ENCODE measurements around the gene BTG1.

The BTG1 gene

GRCh38 chr12:92132288-92132687 is 13.4 kb downstream of the BTG1 start:
- DNase-seq, result no peak

- no peak for DNase-seq
Observed at GRCh38 chr12:92130999-92131398, 14.6 kb downstream of the BTG1 start.

- DNase-seq, result no peak
Observed at GRCh38 chr12:92129609-92130008, 16.0 kb downstream of the BTG1 start.

- no peak for DNase-seq
Observed at GRCh38 chr12:92128612-92129011, 17.0 kb downstream of the BTG1 start.

GRCh38 chr12:92124689-92125029 is 21.0 kb downstream of the BTG1 start:
- no peak for DNase-seq

GRCh38 chr12:92123780-92124688 is 21.6 kb downstream of the BTG1 start:
- no peak for DNase-seq

GRCh38 chr12:92122941-92123779 is 22.5 kb downstream of the BTG1 start:
- no peak for DNase-seq

GRCh38 chr12:92121826-92122225 is 23.8 kb downstream of the BTG1 start:
- DNase-seq, result no peak

GRCh38 chr12:92118826-92119536 is 26.7 kb downstream of the BTG1 start:
- no peak for DNase-seq

GRCh38 chr12:92114834-92115233 is 30.8 kb downstream of the BTG1 start:
- no peak for DNase-seq

- no peak for DNase-seq
Observed at GRCh38 chr12:92111256-92111655, 34.4 kb downstream of the BTG1 start.

GRCh38 chr12:92110083-92110640 is 35.5 kb downstream of the BTG1 start:
- DNase-seq, result no peak

- no peak for DNase-seq
Observed at GRCh38 chr12:92109613-92110012, 36.0 kb downstream of the BTG1 start.

GRCh38 chr12:92108651-92109050 is 37.0 kb downstream of the BTG1 start:
- DNase-seq, result no peak

GRCh38 chr12:92107621-92108131 is 38.0 kb downstream of the BTG1 start:
- no peak for DNase-seq

GRCh38 chr12:92107094-92107493 is 38.6 kb downstream of the BTG1 start:
- no peak for DNase-seq

- DNase-seq, result no peak
Observed at GRCh38 chr12:92105676-92106075, 40.0 kb downstream of the BTG1 start.

GRCh38 chr12:92105110-92105509 is 40.5 kb downstream of the BTG1 start:
- DNase-seq, result no peak

- no peak for DNase-seq
Observed at GRCh38 chr12:92102606-92103005, 43.0 kb downstream of the BTG1 start.

- no peak for DNase-seq
Observed at GRCh38 chr12:92098594-92099380, 46.9 kb downstream of the BTG1 start.

GRCh38 chr12:92096346-92097136 is 49.1 kb downstream of the BTG1 start:
- no peak for DNase-seq
